NB4 (cell line): ENCODE results near the gene GLI1.
A peak's percentile ranks its signal among the peaks of the same experiment; 100 is the strongest.

Experiments used
- DNase-seq: peaks from one replicate; pipeline ENCODE4 v3.0.0; 2010; ENCODE audit warnings: low read depth
- H3K4me3 ChIP-seq: one replicate; pipeline ENCODE4 v1.5.1; 2011; ENCODE audit warnings: mild to moderate bottlenecking, low read depth, low read length, moderate library complexity
- CTCF ChIP-seq: IDR thresholded peaks from one replicate; pipeline ENCODE4 v1.5.1; 2012; ENCODE audit warnings: low read depth, low read length
- MYC ChIP-seq: IDR thresholded peaks from 2 replicates; pipeline ENCODE4 v1.6.1; 2011; ENCODE audit warnings: low read depth, low read length
- POLR2A ChIP-seq: IDR thresholded peaks from 2 replicates; pipeline ENCODE4 v1.6.1; 2011; ENCODE audit warnings: mild to moderate bottlenecking; ENCODE audit not compliant: insufficient read length; ENCODE audit errors: extremely low read depth
- TF ChIP-seq, protein P1 (sequence below): IDR thresholded peaks from 2 replicates; pipeline ENCODE4 v1.6.1; 2011; ENCODE audit warnings: low read depth, low read length

Gene GLI1

DNA sequence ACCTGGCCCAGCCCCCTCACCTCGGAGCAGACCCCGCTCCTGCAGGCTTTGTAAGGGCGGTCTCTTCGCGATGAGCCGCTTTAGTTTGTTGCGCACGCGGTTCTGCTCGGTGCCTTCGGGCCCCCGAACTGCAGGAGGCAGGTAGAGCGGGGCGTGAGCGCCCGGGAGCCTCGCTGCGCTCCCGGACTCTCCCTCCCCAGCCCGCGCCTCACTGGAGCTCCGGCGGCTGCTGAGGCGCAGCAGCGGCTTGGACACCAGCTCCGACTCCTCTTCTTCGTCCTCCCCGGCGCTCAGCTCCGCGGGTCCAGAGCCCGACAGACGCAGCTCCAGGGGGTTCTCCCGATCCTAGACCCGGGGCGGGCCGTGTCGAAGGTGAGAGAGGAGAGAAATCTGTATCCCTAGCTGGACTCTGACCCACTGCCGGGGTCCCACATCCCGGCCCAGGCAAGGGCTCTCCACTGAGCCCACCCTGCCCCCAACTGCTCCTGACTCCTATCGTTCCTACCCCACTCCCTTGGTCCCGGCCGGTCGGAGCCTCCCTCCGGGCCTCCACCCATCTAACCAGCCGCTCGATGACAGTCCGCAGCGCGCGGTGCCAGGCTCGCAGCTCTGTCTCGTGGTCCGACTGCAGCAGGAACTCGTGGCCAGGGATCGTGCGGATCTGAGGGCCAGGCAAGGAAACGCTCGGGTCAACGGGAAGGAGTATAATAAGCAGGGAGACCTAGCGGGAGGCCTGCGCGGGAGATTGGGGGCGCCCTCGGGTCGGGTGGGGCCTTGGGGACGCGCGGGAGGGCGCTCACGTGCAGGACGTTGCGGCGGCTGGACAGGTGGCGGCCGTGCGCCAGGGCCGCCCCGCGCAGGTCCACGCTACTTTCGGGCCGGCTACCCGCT, 15.9 kb downstream of the GLI1 start:
- H3K4me3 ChIP-seq: no peak overlapping the region
- TF ChIP-seq, protein P1, sequence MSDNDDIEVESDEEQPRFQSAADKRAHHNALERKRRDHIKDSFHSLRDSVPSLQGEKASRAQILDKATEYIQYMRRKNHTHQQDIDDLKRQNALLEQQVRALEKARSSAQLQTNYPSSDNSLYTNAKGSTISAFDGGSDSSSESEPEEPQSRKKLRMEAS: no peak
- TF ChIP-seq CTCF: no peak
- TF ChIP-seq POLR2A: no peak
- TF ChIP-seq MYC: no peak
- no peak for DNase-seq

- TF ChIP-seq, protein P1: no peak
- TF ChIP-seq CTCF (peak; percentile 24), MYC (no peak), POLR2A (no peak)
- DNase-seq: peak; percentile 62
- H3K4me3 ChIP-seq: peak overlapping the region; percentile 51
Measured at GRCh38 chr12:57476162-57476992, 16.8 kb downstream of the GLI1 start.

DNA sequence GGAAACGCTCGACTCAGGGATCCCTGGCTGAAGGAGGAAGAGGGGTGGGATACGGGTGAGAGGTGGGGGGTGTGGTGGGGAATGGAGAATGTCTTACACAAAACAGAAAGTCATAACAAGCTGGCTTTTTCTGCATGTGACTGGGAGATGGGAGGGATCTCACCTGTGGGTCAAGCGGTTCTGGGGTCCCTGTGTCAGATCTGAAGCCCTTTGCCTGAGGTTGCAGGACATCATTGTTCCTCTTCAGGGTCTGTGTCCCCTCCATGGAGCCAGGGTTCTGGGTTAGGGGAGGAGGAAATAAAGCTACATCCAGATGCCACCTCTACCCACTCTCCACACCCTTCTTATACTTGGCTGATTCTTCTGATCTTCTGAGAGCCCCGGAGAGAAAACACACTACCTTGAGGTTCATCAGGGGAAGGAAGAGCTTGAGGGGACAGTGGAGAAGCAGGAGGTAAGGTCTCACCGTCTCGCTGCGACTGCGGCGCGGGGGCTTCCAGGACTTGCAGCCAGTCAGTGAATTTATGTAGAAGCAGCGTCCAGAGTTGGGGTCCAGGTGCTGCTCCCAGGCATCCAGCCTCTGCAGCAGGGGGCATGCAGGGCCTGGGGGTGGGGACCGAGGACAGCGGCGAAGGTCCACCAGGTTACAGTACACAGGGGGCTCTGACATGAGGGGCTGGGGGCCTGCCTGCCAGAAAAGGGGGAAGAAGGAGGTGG, 17.6 kb downstream of the GLI1 start:
- DNase-seq: no peak
- TF ChIP-seq MYC: no peak
- TF ChIP-seq CTCF: no peak
- no peak for TF ChIP-seq POLR2A
- TF ChIP-seq, protein P1: no peak
- H3K4me3 ChIP-seq: peak overlapping the region; percentile 51

DNA sequence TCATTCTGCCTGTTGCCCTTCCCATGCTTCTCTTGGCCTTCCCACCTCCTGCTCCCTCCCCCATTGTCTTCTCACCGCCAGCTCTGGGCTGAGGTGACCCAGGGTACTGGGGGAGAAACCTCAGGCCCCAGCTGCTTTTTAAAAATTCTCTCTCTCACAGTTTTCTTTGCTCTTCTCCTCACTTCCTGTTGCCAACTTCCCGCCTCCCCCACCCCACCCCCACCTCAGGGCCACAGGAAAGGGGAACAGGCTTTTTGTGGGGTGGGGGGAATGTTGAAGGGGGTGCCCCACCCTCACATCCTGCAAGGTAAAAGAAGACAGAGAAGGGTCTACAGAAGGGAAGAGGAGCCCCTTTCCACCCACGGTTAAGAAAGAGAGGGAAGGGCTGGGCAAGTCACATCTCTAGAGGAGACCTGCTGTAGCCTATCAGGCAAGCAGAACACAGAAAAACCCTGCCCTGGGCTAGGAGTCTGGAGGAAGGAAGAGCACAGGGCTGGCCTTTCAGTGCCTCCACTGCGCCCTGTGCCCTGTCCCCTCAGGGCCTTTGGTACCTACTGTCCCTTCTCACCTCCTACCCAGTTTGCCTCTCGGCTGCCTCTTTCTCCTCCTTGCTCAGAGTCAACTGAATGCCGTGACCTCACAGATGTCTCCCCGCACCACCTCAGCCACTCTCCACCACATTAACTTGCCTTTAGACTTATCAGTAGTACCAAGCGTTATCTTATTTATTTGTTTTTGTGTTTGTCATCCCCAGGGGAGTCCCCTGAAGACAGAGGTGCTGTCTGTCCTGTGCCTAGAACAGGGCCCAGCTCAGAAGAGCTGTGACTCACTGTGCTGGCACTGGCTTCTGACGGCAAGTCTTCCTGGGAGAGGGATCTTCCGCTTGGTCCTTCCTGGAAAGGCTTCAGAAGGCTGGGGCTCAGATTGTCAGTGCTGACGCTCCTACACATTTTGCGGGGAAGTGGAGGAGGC, 18.4 kb downstream of the GLI1 start:
- TF ChIP-seq, protein P1: peak; percentile 6; the same call in 1 of the 2 replicates
- TF ChIP-seq POLR2A: no peak
- DNase-seq: peak; percentile 82
- H3K4me3 ChIP-seq: peak overlapping the region; percentile 51

- no peak overlapping the region for H3K4me3 ChIP-seq
- no peak for TF ChIP-seq CTCF
- TF ChIP-seq, protein P1: no peak
- TF ChIP-seq MYC: no peak
- no peak for TF ChIP-seq POLR2A
- DNase-seq: no peak
Measured at GRCh38 chr12:57479043-57479375, 19.4 kb downstream of the GLI1 start.
